ENCODE data around the gene PRPF18. TPM values are rescaled to one million over a fixed set of nuclear protein-coding genes. Genes with fewer than 3 reads are reported as not detected.

The PRPF18 gene
- total and polyA plus RNA-seq, 2 of the 4 experiments (the other 2 are of a cell fraction): 10.0 to 16.9 TPM

GRCh38 chr10:13636776-13637175 lies 50.0 kb downstream of the PRPF18 start:
- intact Hi-C loops (cut with micrococcal nuclease): no loop called here
- Histone ChIP-seq H2AK9ac (replicated peaks; ENCODE audit: low read depth, low read length, poor library complexity) (no peak overlapping the region), H3K79me1 (ENCODE audit: low read depth in 1 of 2, low read length in 2 of 2) (no peaks in the 10 kb centered on the region), H2AFZ (replicated peaks; ENCODE audit: low read length, poor library complexity) (no peak overlapping the region), H3K23ac (ENCODE audit: low read depth, low read length) (no peak overlapping the region), H3K4me2 (ENCODE audit: low read depth, low read length) (no peak overlapping the region), H3K14ac (replicated peaks; ENCODE audit: low read depth, low read length) (no peak overlapping the region), H2BK5ac (ENCODE audit: low read depth, low read length, poor library complexity, severe bottlenecking) (no peak overlapping the region), H2BK20ac (ENCODE audit: low read depth, low read length) (no peak overlapping the region), H3K9ac (ENCODE audit: low read depth, low read length) (no peak overlapping the region), H2AK5ac (ENCODE audit: low read depth, low read length) (no peak overlapping the region), H3K56ac (ENCODE audit: extremely low read depth, insufficient read depth, low read length) (no peak overlapping the region), H3K9me1 (ENCODE audit: insufficient read depth, low read length) (peaks cover 6% of the 10 kb centered on the region; the same call in 1 of the 2 replicates), H3K27me3 (ENCODE audit: control insufficient read depth, insufficient read depth, low read length) (no peaks in the 10 kb centered on the region), H4K20me1 (ENCODE audit: insufficient read depth, low read length) (no peaks in the 10 kb centered on the region), H3K4ac (ENCODE audit: low read depth, low read length) (no peak overlapping the region), H4K8ac (ENCODE audit: low read depth in 2 of 2, low read length in 2 of 2) (no peak overlapping the region), H2BK15ac (ENCODE audit: low read depth, low read length) (no peak overlapping the region), H3K4me3 (ENCODE audit: insufficient read depth, low read depth, low read length) (no peak overlapping the region), H2BK120ac (ENCODE audit: low read depth, low read length) (no peak overlapping the region), H4K91ac (ENCODE audit: insufficient read depth, low read depth, low read length) (no peak overlapping the region), H3K18ac (ENCODE audit: low read depth, low read length) (no peak overlapping the region), H4K5ac (ENCODE audit: low read depth, low read length) (no peak overlapping the region), H3K4me1 (ENCODE audit: control insufficient read depth, insufficient read depth, low read length) (no peaks in the 10 kb centered on the region; the same call in 1 of the 2 replicates), H3K36me3 (ENCODE audit: control insufficient read depth, insufficient read depth, low read length) (peaks cover 3% of the 10 kb centered on the region), H3K9me3 (ENCODE audit: control insufficient read depth, insufficient read depth, low read length) (peaks cover 2% of the 10 kb centered on the region; the same call in 1 of the 2 replicates), H3K27ac (ENCODE audit: insufficient read depth, low read length) (no peak overlapping the region)
- DNase-seq (peak; percentile 55), ATAC-seq (ENCODE audit: low read depth) (peak; percentile 55)
- BruUV-seq (replicated peaks): no TSS peak
- no CpG with 5 or more reads among the region's 4 CpGs for WGBS, 2 experiments (ENCODE audit: extremely low coverage in 2 of 2, insufficient read length in 1 of 2)
- in situ Hi-C loops (cut with MboI; ENCODE audit: low sequenced_read_pairs): no loop called here
- CTCF ChIA-PET: no interaction called here
- dilution Hi-C loops (cut with HindIII; ENCODE audit: low sequenced_read_pairs, unreplicated experiment): no loop called here
- TF ChIP-seq MXI1 (IDR thresholded peaks at IDR 0.05; ENCODE audit: borderline replicate concordance, low read depth, low read length) (no peak), POLR2A (IDR thresholded peaks at IDR 0.05; ENCODE audit: low read depth, low read length) (no peak), CHD1 (IDR thresholded peaks at IDR 0.05; ENCODE audit: low read depth, low read length) (no peak), BHLHE40 (IDR thresholded peaks at IDR 0.05; ENCODE audit: low read depth, low read length) (no peak)
- TF ChIP-seq, protein P1, sequence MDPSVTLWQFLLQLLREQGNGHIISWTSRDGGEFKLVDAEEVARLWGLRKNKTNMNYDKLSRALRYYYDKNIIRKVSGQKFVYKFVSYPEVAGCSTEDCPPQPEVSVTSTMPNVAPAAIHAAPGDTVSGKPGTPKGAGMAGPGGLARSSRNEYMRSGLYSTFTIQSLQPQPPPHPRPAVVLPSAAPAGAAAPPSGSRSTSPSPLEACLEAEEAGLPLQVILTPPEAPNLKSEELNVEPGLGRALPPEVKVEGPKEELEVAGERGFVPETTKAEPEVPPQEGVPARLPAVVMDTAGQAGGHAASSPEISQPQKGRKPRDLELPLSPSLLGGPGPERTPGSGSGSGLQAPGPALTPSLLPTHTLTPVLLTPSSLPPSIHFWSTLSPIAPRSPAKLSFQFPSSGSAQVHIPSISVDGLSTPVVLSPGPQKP (IDR thresholded peaks at IDR 0.05; ENCODE audit: borderline replicate concordance, low read depth, low read length): no peak
- POLR2A ChIA-PET (ENCODE audit: unreplicated experiment): no interaction called here

Measured in IMR-90 (cell line).